Transverse colon (tissue), 4 donors: ENCODE measurements around the gene PSMD14. TPM values are rescaled to one million over a fixed set of nuclear protein-coding genes. Genes with fewer than 3 reads are reported as not detected.

Experiments
- DNase-seq: peaks from one replicate; pipeline ENCODE4 v3.0.0-alpha.2; 2019
- H3K27ac ChIP-seq, 4 donors: fragments of 200-600 bp; sonication (generic); 2 replicates each; pipeline ENCODE4 v1.5.1; 2016 to 2018; ENCODE audit warnings: inconsistent platforms in 4 of 4
- H3K27me3 ChIP-seq: fragments of 200-600 bp; sonication (generic); 2 replicates; pipeline ENCODE4 v1.5.1; 2017; ENCODE audit warnings: inconsistent platforms
- H3K36me3 ChIP-seq, 4 donors: fragments of 200-600 bp; sonication (generic); 2 replicates each; pipeline ENCODE4 v1.5.1; 2017 to 2019; ENCODE audit warnings: inconsistent platforms in 4 of 4
- H3K4me1 ChIP-seq, 4 donors: fragments of 200-600 bp; sonication (generic); 2 replicates each; pipeline ENCODE4 v1.5.1; 2017 to 2020; ENCODE audit warnings: inconsistent platforms in 4 of 4
- H3K4me3 ChIP-seq, 4 donors: fragments of 200-600 bp; sonication (generic); 1 replicate in 1 of 4; 2 replicates in 3 of 4; pipeline versions ENCODE4 v1.5.1 to v1.6.1; 2017 to 2019; ENCODE audit warnings: inconsistent platforms in 4 of 4
- H3K9me3 ChIP-seq, 2 donors: fragments of 200-600 bp; sonication (generic); 2 replicates each; pipeline ENCODE4 v1.5.1; 2017 to 2019; ENCODE audit warnings: inconsistent platforms in 2 of 2
- CTCF ChIP-seq, 5 experiments: fragments of 200-600 bp in 3 of 5; fragments of 450-650 bp in 2 of 5; sonication (generic) in 3 of 5; IDR thresholded peaks; 1 replicate in 2 of 5; 2 replicates in 3 of 5; pipeline ENCODE4 v1.5.1; 2016 to 2017; ENCODE audit warnings: antibody characterized with exemption in 5 of 5, inconsistent platforms in 3 of 5, mild to moderate bottlenecking in 2 of 5, moderate library complexity in 1 of 5
- EP300 ChIP-seq: sonication (generic); formaldehyde crosslinking; IDR thresholded peaks from one replicate; pipeline ENCODE4 v1.6.1; 2017; ENCODE audit warnings: antibody characterized with exemption, low read depth
- POLR2A ChIP-seq: fragments of 450-650 bp; IDR thresholded peaks from one replicate; pipeline ENCODE4 v1.6.1; 2016; ENCODE audit warnings: antibody characterized with exemption, mild to moderate bottlenecking, moderate library complexity
- POLR2AphosphoS5 ChIP-seq, 3 donors: sonication (generic); formaldehyde crosslinking; IDR thresholded peaks; one replicate each; pipeline ENCODE4 v1.6.1; 2016; ENCODE audit warnings: antibody characterized with exemption in 3 of 3
- WGBS, 2 donors: methylation state at CpG; one replicate each; pipeline ENCODE4 v1.1.5; 2018; ENCODE audit warnings: low coverage in 1 of 2; 5-methylcytosine and 5-hydroxymethylcytosine counted together
- in situ Hi-C, 4 donors: fragments of 200-750 bp; cut with MboI; loops; one replicate each; pipeline versions ENCODE4 v1.15.0 to v1.15.1; 2017; ENCODE audit warnings: low sequenced_read_pairs in 3 of 4, low pct_ligation_motif_present in 1 of 4, low pct_unique_long_range_greater_than_20kb in 1 of 4
- intact Hi-C: fragments of 100-400 bp; cut with DNase I; formaldehyde crosslinking; loops from one replicate; pipeline ENCODE4 v1.15.1; 2023; ENCODE audit warnings: low total_unique reads
- total RNA-seq, 4 donors: library from RNA; depleted of rRNA; stranded (reverse); fragments of >200 nt; gene quantifications; one replicate each; pipeline ENCODE4 v1.1.0, GENCODE V29; 2016

The PSMD14 gene
- total RNA-seq, 4 donors from 2014 or later: 5.2 to 30.1 (median 22.6) TPM

DNA sequence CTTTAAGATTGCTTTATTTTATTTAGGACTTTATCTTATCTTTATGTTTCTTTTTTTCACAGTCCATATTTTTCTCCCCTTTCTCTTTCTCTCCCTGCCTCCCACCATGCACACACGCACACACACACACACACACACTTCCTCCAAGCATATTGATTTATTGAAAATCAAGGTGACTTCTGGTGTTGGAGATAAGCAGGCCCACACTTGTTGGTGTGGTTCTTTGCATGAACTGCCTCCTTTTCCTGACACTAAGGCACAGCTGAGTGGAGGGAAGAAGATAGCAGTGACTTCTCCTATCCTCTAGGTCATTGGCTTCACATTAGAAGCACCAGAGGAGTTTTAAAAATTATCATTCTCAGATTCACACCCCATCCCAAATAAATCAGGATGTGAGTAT is 125.9 kb downstream of the PSMD14 start:
- peaks cover 85% of the 10 kb centered on the region for H3K27me3 ChIP-seq
- DNase-seq: no peak
- H3K4me1 ChIP-seq: no peaks in the 10 kb centered on the region
- 60% methylated on average over 1 of the region's 1 CpG; no CpG with 5 or more reads in 1 of the 2 donors for WGBS, 2 donors
- no peak overlapping the region for H3K4me3 ChIP-seq
- in situ Hi-C loops: no loop called here
- TF ChIP-seq CTCF (IDR thresholded peaks at IDR 0.05): no peak
- no peak for TF ChIP-seq POLR2A
- no peak for TF ChIP-seq EP300
- no peak for TF ChIP-seq POLR2AphosphoS5 (IDR thresholded peaks at IDR 0.05)
- intact Hi-C loops: no loop called here
- no peak overlapping the region for H3K27ac ChIP-seq
- no peaks in the 10 kb centered on the region for H3K36me3 ChIP-seq
- no peaks in the 10 kb centered on the region for H3K9me3 ChIP-seq

DNA sequence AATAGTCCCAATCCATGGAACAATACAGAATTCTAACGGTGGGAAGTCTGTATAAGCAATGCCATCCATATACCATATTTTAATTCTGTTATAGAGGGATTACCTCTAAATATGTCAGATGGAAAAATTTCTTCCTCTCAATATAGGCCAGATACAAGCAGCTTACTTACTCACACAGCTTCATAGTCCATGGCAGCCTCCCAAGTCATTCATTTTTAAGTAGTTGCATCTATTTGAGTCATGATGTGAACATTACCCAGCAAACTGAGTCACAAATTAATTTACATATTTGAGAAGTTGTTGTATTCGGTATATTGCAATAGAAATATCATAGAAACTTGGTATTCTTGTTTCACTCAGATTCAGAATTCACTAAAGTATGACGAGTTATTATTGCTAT is 128.2 kb downstream of the PSMD14 start:
- intact Hi-C loops: no loop called here
- peaks cover 78% of the 10 kb centered on the region for H3K27me3 ChIP-seq

GRCh38 chr2:161438598-161438997 is 130.4 kb downstream of the PSMD14 start:
- peaks cover 61% of the 10 kb centered on the region for H3K27me3 ChIP-seq
- H3K36me3 ChIP-seq: no peaks in the 10 kb centered on the region
- no peak for TF ChIP-seq POLR2A
- no peak for TF ChIP-seq CTCF (IDR thresholded peaks at IDR 0.05)
- no peak for TF ChIP-seq POLR2AphosphoS5 (IDR thresholded peaks at IDR 0.05)
- no peak for TF ChIP-seq EP300
- H3K9me3 ChIP-seq: no peaks in the 10 kb centered on the region
- no peak overlapping the region for H3K27ac ChIP-seq
- no peaks in the 10 kb centered on the region for H3K4me1 ChIP-seq
- in situ Hi-C loops: no loop called here
- 48 to 53% methylated on average over 2 of the region's 2 CpGs for WGBS, 2 donors
- DNase-seq: no peak
- no peak overlapping the region for H3K4me3 ChIP-seq
- intact Hi-C loops: no loop called here

More for the DNA sequence above, 128.2 kb downstream of the PSMD14 start:
- 79 to 81% methylated on average over 3 of the region's 3 CpGs for WGBS, 2 donors
- in situ Hi-C loops: no loop called here
- H3K4me1 ChIP-seq: no peaks in the 10 kb centered on the region
- no peak for DNase-seq
- H3K36me3 ChIP-seq: no peaks in the 10 kb centered on the region
- no peak overlapping the region for H3K4me3 ChIP-seq
- no peaks in the 10 kb centered on the region for H3K9me3 ChIP-seq
- no peak overlapping the region for H3K27ac ChIP-seq
- TF ChIP-seq CTCF (IDR thresholded peaks at IDR 0.05) (no peak), POLR2AphosphoS5 (IDR thresholded peaks at IDR 0.05) (no peak), POLR2A (no peak), EP300 (no peak)

DNA sequence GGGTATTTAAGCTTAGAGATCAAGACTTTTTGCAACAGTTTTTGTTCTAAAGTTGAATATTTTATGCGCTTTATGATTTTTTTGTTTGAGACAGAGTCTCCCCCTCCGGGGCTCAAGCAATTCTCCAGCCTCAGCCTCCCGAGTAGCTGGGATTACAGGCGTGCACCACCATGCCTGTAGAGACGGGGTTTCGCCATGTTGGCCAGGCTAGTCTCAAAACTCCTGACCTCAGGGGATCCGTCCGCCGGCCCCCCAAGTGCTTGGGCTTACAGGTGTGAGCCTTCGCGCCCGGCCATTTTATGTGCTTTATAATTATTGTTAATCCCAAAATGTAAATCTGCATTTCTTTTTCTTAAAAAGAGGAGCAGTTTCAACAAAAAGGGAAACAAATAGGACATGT is 136.9 kb downstream of the PSMD14 start:
- no peaks in the 10 kb centered on the region for H3K4me1 ChIP-seq
- in situ Hi-C loops (no loop called here), intact Hi-C loops (no loop called here)
- no peak for DNase-seq
- WGBS, 2 donors: 89 to 91% methylated on average over 10 to 12 of the region's 12 CpGs
- no peak overlapping the region for H3K4me3 ChIP-seq
- H3K9me3 ChIP-seq: no peaks in the 10 kb centered on the region
- no peaks in the 10 kb centered on the region for H3K36me3 ChIP-seq
- no peak for TF ChIP-seq POLR2A
- TF ChIP-seq POLR2AphosphoS5 (IDR thresholded peaks at IDR 0.05): no peak
- no peak for TF ChIP-seq CTCF (IDR thresholded peaks at IDR 0.05)
- no peak for TF ChIP-seq EP300
- peaks cover 31% of the 10 kb centered on the region for H3K27me3 ChIP-seq
- H3K27ac ChIP-seq: no peak overlapping the region
